Measurements from ENCODE around the gene PSME3IP1.

DNA sequence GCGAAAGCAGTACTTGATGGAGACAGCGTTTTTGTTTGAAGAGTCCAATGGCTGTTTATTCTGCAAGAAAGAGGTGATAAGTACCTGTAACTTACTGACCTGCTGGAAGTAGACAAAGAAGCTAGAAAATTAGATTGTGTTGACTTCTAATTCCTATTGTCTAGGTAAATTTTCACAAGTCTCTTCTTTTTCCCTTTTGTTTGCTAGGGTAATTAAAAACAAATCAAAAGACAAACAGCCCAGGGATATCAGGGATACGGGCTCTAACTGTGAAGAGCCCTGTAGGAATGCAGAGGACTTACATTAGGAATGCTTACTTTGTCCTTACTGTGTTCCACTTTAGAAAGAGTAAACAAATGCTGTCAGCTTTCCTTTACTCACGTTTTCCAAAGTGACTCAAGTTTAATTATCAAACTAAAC is 7.0 kb downstream of the PSME3IP1 start:
- TF ChIP-seq, protein P1, sequence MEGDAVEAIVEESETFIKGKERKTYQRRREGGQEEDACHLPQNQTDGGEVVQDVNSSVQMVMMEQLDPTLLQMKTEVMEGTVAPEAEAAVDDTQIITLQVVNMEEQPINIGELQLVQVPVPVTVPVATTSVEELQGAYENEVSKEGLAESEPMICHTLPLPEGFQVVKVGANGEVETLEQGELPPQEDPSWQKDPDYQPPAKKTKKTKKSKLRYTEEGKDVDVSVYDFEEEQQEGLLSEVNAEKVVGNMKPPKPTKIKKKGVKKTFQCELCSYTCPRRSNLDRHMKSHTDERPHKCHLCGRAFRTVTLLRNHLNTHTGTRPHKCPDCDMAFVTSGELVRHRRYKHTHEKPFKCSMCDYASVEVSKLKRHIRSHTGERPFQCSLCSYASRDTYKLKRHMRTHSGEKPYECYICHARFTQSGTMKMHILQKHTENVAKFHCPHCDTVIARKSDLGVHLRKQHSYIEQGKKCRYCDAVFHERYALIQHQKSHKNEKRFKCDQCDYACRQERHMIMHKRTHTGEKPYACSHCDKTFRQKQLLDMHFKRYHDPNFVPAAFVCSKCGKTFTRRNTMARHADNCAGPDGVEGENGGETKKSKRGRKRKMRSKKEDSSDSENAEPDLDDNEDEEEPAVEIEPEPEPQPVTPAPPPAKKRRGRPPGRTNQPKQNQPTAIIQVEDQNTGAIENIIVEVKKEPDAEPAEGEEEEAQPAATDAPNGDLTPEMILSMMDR (IDR thresholded peaks at IDR 0.05) = no peak
- TF ChIP-seq POLR2A (IDR thresholded peaks at IDR 0.05) (no peak), EP300 (IDR thresholded peaks at IDR 0.05) (no peak)
